Measurements from ENCODE around the gene FAM81A.
"Not testable (repeated sequence)": the region's sequence is repeated elsewhere in the genome, so short reads cannot be mapped to it uniquely, and the experiment has no call there.

The FAM81A gene

GRCh38 chr15:59485036-59485435 lies 47.0 kb downstream of the FAM81A start:
- DNase-seq (ENCODE audit: low read depth), result no peak

- not testable (repeated sequence) for DNase-seq (ENCODE audit: low read depth)
Measured at GRCh38 chr15:59489485-59489884, 51.5 kb downstream of the FAM81A start.

DNA sequence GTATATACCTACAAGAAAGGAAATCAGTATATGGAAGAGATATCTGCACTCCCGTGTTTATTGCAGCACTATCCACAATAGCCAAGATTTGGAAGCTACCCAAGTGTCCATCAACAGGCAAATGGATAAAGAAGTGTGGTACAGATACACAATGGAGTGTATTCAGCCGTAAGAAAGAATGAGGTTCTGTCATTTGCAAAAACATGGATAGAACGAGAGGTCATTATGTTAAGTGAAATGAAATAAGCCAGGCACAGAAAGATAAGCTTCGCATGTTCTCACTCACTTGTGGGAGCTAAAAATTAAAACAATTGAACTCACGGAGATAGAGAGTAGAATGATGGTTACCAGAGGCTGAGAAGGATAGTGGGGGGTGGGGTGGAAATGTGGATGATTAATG lies 53.1 kb downstream of the FAM81A start:
- no peak for DNase-seq (ENCODE audit: low read depth)

GRCh38 chr15:59492389-59493377 lies 54.7 kb downstream of the FAM81A start:
- peak; percentile 68 for DNase-seq (ENCODE audit: low read depth)

GRCh38 chr15:59501597-59501996 lies 63.6 kb downstream of the FAM81A start:
- DNase-seq (ENCODE audit: low read depth), result peak; percentile 47

DNA sequence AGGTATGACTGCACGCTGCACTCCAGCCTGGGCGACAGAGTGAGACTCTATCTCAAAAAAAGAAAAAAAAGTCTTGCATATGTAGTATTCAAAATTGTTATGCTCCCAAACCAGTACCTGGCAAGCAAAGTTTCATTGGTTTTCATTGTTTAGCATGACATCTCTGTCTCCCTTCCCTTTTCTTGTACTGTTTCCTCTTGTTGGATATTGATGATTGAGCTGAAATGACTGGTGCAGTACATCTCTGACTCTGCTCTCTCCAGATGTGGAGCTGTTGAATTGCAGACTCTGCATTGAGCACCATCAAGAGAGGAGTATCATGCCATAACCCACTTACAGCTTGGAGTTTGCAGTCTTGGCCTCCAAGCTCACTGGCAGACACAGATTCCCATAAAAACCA lies 77.2 kb downstream of the FAM81A start:
- no peak for DNase-seq (ENCODE audit: low read depth)

- DNase-seq (ENCODE audit: low read depth), result no peak
Measured at GRCh38 chr15:59516655-59517461, 78.9 kb downstream of the FAM81A start.

DNA sequence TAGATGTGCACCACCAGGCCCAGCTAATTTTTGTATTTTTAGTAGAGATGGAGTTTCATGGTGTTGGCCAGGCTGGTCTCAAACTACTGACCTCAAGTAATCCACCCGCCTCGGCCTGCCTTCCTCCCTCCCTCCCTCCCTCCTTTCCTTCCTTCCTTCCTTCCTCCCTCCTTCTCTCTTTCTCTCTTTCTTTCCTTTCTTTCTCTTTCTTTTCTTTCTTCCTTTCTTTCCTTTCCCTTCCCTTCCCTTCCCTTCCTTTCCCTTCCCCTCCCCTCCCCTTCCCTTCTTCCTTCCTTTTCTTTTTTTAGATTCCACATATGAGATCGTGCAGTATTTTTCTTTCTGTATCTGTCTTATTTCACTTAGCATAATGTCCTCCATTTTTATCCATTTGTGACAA lies 81.3 kb downstream of the FAM81A start:
- DNase-seq (ENCODE audit: low read depth), result no peak

GRCh38 chr15:59521443-59521842 lies 83.5 kb downstream of the FAM81A start:
- no peak for DNase-seq (ENCODE audit: low read depth)

DNA sequence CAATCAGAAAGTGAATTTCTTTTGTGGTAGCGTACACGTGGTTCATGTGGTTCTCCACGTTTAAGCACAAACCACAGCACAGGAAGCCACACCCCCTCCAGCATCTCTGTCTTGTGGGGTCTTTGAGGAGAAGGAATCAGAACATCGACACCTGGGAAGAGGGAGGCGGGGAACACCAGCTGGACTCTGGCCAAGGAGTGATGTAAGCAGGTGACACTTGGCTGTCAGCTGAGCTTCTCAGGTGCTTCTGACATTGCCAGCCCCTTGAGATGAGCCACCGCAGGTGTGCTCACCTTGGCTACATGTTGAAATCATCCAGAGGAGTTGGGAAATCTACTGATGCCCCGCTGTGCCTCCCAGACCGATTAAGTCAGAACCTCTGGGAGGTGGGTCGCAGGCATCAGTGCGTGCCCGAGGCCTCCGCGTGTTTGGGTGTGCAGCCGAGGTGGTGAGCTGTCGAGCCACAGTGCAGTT lies 85.0 kb downstream of the FAM81A start:
- DNase-seq (ENCODE audit: low read depth), result no peak

- DNase-seq (ENCODE audit: low read depth), result no peak
Measured at GRCh38 chr15:59523702-59524101, 85.7 kb downstream of the FAM81A start.

DNA sequence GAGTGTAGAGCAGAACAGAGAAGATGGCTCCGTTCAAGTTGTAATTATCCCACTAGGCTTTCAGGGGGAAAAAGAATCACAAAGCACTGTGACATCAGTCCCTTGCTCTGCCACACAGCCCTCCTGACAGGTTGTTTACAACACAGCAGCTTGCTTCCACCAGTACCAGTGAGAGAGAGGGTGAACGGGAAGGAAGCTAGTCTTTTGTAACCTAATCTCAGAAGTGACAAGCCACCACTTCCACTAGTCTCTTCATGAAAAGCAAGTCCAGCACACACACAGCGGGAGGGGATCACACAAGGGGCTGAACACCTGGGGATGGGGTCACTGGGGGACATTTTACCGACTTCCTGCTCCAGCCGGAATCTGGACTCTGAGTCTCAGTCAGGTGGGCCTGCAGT lies 86.3 kb downstream of the FAM81A start:
- no peak for DNase-seq (ENCODE audit: low read depth)

- not testable (repeated sequence) for DNase-seq (ENCODE audit: low read depth)
Measured at GRCh38 chr15:59526466-59526865, 88.5 kb downstream of the FAM81A start.

DNA sequence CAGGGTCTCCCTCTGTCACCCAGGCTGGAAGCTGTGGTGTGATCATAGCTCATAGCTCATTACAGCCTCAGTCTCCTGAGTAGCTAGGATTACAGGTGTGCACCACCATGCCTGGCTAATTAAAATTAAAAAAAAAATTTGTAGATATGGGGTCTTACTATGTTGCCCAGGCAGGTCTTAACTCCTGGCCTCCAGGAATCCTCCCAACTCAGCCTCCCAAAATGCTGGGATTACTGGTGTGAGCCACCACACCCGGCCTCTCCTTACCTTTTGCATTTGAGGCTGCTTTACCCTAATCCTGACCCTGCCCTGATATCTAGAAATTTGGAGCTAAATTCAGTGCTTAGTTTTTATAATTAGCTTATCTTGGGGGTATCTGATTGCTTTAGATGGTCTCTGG lies 90.4 kb downstream of the FAM81A start:
- DNase-seq (ENCODE audit: low read depth), result no peak

DNA sequence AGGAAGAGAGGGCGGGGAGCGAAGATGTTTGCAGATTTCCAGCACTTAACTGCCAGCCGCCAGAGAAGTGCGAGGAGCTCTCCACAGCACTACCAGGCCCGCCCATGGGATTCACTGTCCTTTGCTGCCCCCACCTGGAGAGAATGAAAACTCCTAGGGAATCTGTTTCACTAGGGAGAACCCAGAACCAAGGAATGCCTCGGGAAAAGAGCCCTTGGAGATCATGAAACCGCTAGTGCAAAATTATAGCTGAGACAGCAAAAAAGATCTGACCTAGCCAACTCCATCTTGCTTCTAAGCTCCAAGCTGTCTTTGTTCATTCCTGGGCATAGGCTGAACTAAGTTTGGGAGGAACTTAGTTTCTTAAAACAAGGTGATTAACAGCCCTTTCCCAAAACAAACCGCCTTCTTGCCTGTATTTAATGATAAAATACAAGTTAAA lies 91.0 kb downstream of the FAM81A start:
- DNase-seq (ENCODE audit: low read depth), result peak; percentile 85

DNA sequence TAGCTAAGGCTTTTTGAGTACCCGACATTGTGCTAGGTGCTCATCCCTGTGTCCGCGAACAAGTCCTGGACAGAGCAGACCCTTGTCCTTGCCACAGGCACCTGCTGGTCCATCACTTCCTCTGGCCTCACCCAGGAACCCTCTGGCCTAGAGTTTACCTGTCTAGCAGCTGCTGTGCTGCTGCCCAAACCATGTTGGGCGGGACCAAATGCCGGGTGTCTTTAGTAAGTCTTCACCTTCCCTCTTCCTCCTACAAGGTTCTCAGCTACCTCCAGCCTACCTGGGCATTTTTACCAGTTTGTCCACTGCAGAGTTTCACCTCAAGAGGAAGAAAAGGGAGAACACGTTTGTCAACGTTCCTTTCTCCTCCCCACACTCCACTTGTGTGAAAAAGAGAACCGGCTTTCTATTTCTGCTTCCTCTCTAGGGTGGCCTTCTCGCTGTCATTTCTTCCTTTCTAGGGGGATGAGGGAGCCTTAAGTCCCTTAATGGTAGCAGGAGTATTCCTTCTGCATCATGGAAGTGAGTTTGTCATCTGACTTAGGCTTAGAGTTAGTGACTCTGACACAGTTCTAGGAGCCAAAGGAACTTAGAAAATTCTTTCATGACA lies 93.2 kb downstream of the FAM81A start:
- no peak for DNase-seq (ENCODE audit: low read depth)

DNA sequence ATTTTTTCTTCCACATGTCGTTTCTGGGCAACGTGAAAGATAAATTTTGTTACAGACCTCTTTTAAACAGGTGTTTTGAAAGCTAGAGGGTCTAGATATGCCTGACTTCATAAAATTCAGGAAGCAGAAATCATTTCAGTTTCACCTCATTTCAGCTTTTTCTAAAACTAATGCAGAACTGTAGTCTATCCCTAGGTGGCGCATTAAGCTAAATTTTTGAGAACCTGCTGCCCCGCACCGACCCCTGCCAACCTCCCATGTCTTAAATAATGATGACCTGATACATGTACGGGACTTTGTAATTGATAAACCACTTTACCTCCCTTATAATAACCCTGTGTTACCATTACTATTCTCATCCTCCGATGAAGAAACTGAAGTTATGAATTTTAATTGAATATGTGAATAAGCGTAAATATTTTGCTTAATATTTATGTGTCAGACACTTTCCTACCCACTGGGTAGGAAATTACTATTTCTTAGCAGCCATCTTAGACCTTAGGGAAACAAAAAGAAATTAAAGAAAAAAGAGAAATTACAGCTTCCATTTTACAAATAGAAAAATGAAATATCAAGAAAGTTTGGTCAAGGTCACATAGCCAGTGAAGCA lies 94.9 kb downstream of the FAM81A start:
- DNase-seq (ENCODE audit: low read depth), result no peak

- no peak for DNase-seq (ENCODE audit: low read depth)
Measured at GRCh38 chr15:59536553-59536952, 98.6 kb downstream of the FAM81A start.

DNA sequence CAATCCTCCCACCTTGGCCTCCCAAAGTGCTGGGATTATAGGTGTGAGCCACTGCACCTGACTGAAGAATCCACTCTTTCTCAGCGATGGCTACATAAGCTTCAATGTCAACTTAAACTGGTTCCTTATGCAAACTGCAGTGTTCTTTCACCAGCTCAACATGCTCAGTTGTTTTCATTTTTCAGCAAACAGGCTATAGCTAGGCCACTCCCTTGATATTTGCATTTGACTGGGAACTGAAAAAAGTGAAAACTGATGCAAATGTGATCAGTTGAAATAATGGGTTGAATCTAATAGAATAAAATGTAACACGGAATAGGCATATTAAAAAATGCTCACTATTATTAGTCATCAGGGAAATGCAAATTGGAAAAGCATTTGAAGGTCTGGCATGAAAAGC lies 99.4 kb downstream of the FAM81A start:
- DNase-seq (ENCODE audit: low read depth), result no peak

DNA sequence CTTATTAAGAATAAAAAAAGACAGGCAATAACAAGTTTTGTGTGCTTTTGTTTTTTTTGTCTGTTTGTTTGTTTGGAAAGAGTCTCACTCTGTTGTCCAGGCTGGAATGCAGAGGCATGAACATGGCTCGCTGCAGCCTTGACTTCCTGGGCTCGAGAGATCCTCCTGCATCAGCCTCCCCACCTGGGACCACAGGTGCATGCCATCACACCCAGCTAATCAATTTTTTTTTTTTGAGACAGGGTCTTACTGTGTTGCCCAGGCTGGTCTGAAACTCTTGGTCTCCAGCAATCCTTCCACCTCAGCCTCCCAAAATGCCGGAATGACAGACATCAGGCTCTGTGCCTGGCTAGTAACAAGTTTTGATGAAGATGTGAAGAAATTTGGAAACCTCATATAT lies 100.5 kb downstream of the FAM81A start:
- DNase-seq (ENCODE audit: low read depth), result no peak

GRCh38 chr15:59539799-59540198 lies 101.8 kb downstream of the FAM81A start:
- no peak for DNase-seq (ENCODE audit: low read depth)

DNA sequence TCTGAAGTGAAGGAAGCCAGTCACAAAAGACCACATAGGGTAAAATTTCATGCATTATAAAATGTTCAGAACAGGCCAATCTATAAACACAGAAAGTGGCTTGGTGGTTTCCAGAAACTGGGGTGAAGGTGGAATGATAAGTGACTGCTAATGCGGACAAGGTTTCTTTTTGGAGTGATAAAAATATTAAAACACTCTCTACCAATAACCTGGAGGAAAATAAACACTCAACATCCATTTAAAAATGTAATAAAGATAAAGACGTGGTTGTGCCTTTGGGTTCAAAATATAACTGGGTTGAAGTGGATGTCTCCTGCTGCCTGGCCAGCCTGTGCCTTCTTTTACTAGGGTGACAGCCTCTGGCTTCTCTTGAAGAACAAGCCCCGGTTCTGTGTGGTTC lies 102.7 kb downstream of the FAM81A start:
- DNase-seq (ENCODE audit: low read depth), result no peak
